OCI-LY1 (cell line): ENCODE results near the gene RECQL5.

Experiments
- EZH2 ChIP-seq: fragments of 200-600 bp; sonication (generic), shearing (Covaris generic); IDR thresholded peaks from 2 replicates; pipeline ENCODE4 v1.8.0; 2017; ENCODE audit warnings: borderline replicate concordance, mixed run types, mild to moderate bottlenecking, antibody characterized with exemption, low read length, moderate library complexity, mixed read lengths
- TF ChIP-seq, protein P1 (sequence below): fragments of 200-600 bp; sonication (generic), shearing (Covaris generic); IDR thresholded peaks from 2 replicates; pipeline ENCODE4 v1.5.1; 2017; ENCODE audit warnings: mild to moderate bottlenecking, antibody characterized with exemption, low read length, moderate library complexity, mixed read lengths

DNA sequence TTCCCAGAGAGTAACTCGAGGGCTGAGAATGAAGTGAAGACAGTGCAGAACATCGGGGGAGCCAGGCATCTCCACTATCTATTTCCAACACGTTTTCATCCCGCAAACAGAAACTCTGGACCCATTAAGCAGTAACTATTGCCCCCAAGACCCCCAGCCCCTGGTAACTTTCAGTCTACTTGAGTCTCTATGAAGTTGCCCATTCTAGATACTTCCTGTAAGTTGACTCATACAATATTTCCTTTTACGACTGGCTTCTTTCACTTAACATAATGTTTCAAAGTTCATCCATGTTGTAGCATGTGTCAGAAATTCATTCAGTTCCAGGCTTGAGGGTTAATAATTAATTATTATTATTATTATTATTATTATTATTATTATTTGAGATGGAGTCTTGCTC lies 59.9 kb downstream of the RECQL5 start:
- TF ChIP-seq, protein P1, sequence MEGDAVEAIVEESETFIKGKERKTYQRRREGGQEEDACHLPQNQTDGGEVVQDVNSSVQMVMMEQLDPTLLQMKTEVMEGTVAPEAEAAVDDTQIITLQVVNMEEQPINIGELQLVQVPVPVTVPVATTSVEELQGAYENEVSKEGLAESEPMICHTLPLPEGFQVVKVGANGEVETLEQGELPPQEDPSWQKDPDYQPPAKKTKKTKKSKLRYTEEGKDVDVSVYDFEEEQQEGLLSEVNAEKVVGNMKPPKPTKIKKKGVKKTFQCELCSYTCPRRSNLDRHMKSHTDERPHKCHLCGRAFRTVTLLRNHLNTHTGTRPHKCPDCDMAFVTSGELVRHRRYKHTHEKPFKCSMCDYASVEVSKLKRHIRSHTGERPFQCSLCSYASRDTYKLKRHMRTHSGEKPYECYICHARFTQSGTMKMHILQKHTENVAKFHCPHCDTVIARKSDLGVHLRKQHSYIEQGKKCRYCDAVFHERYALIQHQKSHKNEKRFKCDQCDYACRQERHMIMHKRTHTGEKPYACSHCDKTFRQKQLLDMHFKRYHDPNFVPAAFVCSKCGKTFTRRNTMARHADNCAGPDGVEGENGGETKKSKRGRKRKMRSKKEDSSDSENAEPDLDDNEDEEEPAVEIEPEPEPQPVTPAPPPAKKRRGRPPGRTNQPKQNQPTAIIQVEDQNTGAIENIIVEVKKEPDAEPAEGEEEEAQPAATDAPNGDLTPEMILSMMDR, result no peak
- TF ChIP-seq EZH2, result no peak
